Liver (tissue), 9 donors: ENCODE data around the gene CRYGC. TPM values are rescaled to one million over a fixed set of nuclear protein-coding genes. Genes with fewer than 3 reads are reported as not detected.

Experiments
- DNase-seq: peaks from one replicate; pipeline ENCODE4 v3.0.0-alpha.2; 2017; ENCODE audit warnings: low spot score
- H3K27ac ChIP-seq, 2 donors: one replicate each; pipeline ENCODE4 v1.7.0; 2013; ENCODE audit warnings: inconsistent platforms in 2 of 2, low read length in 2 of 2, control low read depth in 1 of 2, low read depth in 1 of 2, mild to moderate bottlenecking in 1 of 2
- H3K27me3 ChIP-seq, 4 donors: one replicate each; pipeline versions ENCODE4 v1.6.1 to v1.7.0; 2013; ENCODE audit warnings: low read length in 3 of 4, inconsistent platforms in 1 of 4, mild to moderate bottlenecking in 1 of 4, moderate library complexity in 1 of 4; ENCODE audit not compliant: control insufficient read depth in 4 of 4, insufficient read depth in 4 of 4
- H3K36me3 ChIP-seq, 4 donors: one replicate each; pipeline versions ENCODE4 v1.6.1 to v1.7.0; 2013; ENCODE audit warnings: low read length in 3 of 4, mild to moderate bottlenecking in 3 of 4, low read depth in 1 of 4, moderate library complexity in 1 of 4; ENCODE audit not compliant: control insufficient read depth in 4 of 4, insufficient read depth in 3 of 4
- H3K4me1 ChIP-seq, 4 donors: one replicate each; pipeline versions ENCODE4 v1.6.1 to v1.7.0; 2013; ENCODE audit warnings: low read length in 3 of 4, mild to moderate bottlenecking in 3 of 4, moderate library complexity in 1 of 4; ENCODE audit not compliant: control insufficient read depth in 4 of 4, insufficient read depth in 4 of 4
- H3K4me3 ChIP-seq, 3 donors: one replicate each; pipeline versions ENCODE4 v1.6.1 to v1.7.0; 2013; ENCODE audit warnings: low read length in 3 of 3, control low read depth in 1 of 3, low read depth in 1 of 3, mild to moderate bottlenecking in 1 of 3
- H3K9ac ChIP-seq, 2 donors: one replicate each; pipeline ENCODE4 v1.7.0; 2013; ENCODE audit warnings: low read length in 2 of 2, mild to moderate bottlenecking in 2 of 2, moderate library complexity in 2 of 2, control low read depth in 1 of 2, low read depth in 1 of 2
- H3K9me3 ChIP-seq, 4 donors: one replicate each; pipeline versions ENCODE4 v1.6.1 to v1.7.0; 2013; ENCODE audit warnings: low read length in 3 of 4; ENCODE audit not compliant: control insufficient read depth in 4 of 4
- FOXA1 ChIP-seq: IDR thresholded peaks from 2 replicates; pipeline ENCODE4 v1.6.1; 2016; ENCODE audit warnings: antibody characterized with exemption
- FOXA2 ChIP-seq: IDR thresholded peaks from 2 replicates; pipeline ENCODE4 v1.6.1; 2016; ENCODE audit warnings: antibody characterized with exemption
- GABPA ChIP-seq, 2 donors: IDR thresholded peaks in 1 of 2; conservative IDR thresholded peaks in 1 of 2; 2 replicates each; pipeline ENCODE4 v1.6.1; 2016; ENCODE audit warnings: antibody characterized with exemption in 2 of 2, mild to moderate bottlenecking in 1 of 2, moderate library complexity in 1 of 2
- HNF4A ChIP-seq, 2 donors: conservative IDR thresholded peaks; 2 replicates each; pipeline ENCODE4 v1.6.1; 2016; ENCODE audit warnings: antibody characterized with exemption in 2 of 2, mild to moderate bottlenecking in 2 of 2
- HNF4G ChIP-seq: IDR thresholded peaks from 2 replicates; pipeline ENCODE4 v1.6.1; 2016; ENCODE audit warnings: antibody characterized with exemption
- NR2F2 ChIP-seq: IDR thresholded peaks from 2 replicates; pipeline ENCODE4 v1.6.1; 2016; ENCODE audit warnings: antibody characterized with exemption
- RAD21 ChIP-seq, 2 donors: IDR thresholded peaks; 2 replicates each; pipeline ENCODE4 v1.6.1; 2016; ENCODE audit warnings: antibody characterized with exemption in 2 of 2, mild to moderate bottlenecking in 2 of 2
- RXRA ChIP-seq, 2 donors: IDR thresholded peaks; 2 replicates each; pipeline ENCODE4 v1.6.1; 2017 to 2018; ENCODE audit warnings: antibody characterized with exemption in 2 of 2, mild to moderate bottlenecking in 1 of 2
- SP1 ChIP-seq: IDR thresholded peaks from 2 replicates; pipeline ENCODE4 v1.6.1; 2018; ENCODE audit warnings: antibody characterized with exemption, mild to moderate bottlenecking
- TAF1 ChIP-seq: conservative IDR thresholded peaks from 2 replicates; pipeline ENCODE4 v1.6.1; 2016; ENCODE audit warnings: antibody characterized with exemption, mild to moderate bottlenecking
- WGBS: extraction: QIAGEN DNeasy Blood & Tissue Kit; methylation state at CpG from one replicate; pipeline ENCODE4 v1.1.7; 2013; 5-methylcytosine and 5-hydroxymethylcytosine counted together
- polyA plus RNA-seq, 2 donors: library from polyadenylated mRNA; stranded (reverse) in 1 of 2; unstranded in 1 of 2; fragments of 200-250 nt in 1 of 2; fragments of >200 nt in 1 of 2; fragmentation: Nextera tagmentation in 1 of 2; extraction: Ambion mirVana in 1 of 2; gene quantifications; one replicate each; pipeline versions ENCODE4 v1.2.1 to v1.2.3, GENCODE V29; 2013 to 2015
- total RNA-seq, 2 donors: library from RNA; depleted of rRNA; stranded (reverse); fragments of >200 nt; gene quantifications; one replicate each; pipeline ENCODE4 v1.2.3, GENCODE V29; 2014
- TF ChIP-seq, protein P1 (sequence below): IDR thresholded peaks from 2 replicates; pipeline ENCODE4 v1.6.1; 2016; ENCODE audit warnings: antibody characterized with exemption
- TF ChIP-seq, protein P2 (sequence below): fragments of 150-350 bp; IDR thresholded peaks from 2 replicates; pipeline ENCODE4 v1.5.1; 2017; ENCODE audit warnings: improper control_type of control experiment, low read depth, low read length; ENCODE audit not compliant: missing input control
- TF ChIP-seq, protein P3 (sequence below): IDR thresholded peaks from 2 replicates; pipeline ENCODE4 v1.6.1; 2016; ENCODE audit warnings: antibody characterized with exemption, mild to moderate bottlenecking
- TF ChIP-seq, protein P4 (sequence below): IDR thresholded peaks from 2 replicates; pipeline ENCODE4 v1.6.1; 2016; ENCODE audit warnings: antibody characterized with exemption
- donor health status: healthy.
- donor health status: healthy.
- donor health status: healthy.
- donor health status: healthy.
- donor health status: healthy.

The CRYGC gene, protein sequence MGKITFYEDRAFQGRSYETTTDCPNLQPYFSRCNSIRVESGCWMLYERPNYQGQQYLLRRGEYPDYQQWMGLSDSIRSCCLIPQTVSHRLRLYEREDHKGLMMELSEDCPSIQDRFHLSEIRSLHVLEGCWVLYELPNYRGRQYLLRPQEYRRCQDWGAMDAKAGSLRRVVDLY
- total RNA-seq (not detected), polyA plus RNA-seq (not detected)

DNA sequence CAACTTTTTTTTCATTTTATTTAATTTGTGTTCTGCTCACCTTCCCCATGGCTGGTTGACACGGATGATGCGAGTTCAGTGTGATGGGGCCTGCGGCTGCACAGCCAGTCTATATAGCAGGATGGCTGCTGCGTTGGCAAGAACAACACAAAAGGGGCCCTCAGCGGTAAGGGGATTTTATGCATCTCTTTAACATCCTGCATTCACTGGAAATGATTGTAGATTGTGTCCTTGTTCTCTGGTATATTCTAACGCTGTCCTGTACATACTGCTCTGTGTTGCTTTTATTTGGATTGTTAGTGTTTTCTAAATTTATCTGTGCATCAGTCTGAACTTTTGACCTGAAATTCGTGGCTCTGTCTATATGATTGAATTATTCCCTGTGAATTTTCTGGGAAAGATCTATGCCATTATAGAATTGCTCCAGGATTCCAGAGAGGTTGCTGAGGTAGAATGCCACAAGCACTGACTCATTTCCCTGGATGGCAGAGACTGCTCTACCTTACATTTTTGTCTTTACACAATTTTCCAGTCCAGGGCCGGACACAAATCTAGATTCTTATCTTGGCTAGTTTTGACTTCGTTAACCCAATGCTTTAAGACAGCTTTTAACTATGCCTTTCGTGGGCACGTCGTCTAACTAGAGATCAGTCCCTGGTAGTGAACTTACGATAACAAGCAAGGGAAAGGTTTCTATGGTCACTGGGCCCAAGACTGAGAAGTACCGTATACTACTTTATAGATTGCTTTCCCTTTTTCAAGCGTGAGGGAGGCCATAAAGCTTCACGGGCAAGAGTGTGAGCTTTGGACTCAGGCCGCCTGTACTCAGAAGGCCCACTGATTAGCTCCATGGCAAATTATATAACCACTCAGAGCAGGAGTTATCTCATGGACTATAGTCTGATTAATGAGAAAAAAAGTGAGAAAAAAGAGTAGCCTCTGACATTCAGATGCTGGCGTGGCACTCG lies at the start of gene CRYGC:
TSS of gene CRYGC (minus strand) at position 85 of the 968 bp plus-strand sequence. CDS start at position 49, 36 bp downstream.
- H3K4me1 ChIP-seq = no peaks in the 10 kb centered on the region
- H3K36me3 ChIP-seq = no peaks in the 10 kb centered on the region
- no peaks in the 10 kb centered on the region for H3K9me3 ChIP-seq
- peak; percentile 18 to 34 for TF ChIP-seq HNF4A (conservative IDR thresholded peaks at IDR 0.05)
- no peak for TF ChIP-seq FOXA1
- no peak for TF ChIP-seq RAD21 (IDR thresholded peaks at IDR 0.05)
- no peak for TF ChIP-seq FOXA2
- TF ChIP-seq, protein P1, sequence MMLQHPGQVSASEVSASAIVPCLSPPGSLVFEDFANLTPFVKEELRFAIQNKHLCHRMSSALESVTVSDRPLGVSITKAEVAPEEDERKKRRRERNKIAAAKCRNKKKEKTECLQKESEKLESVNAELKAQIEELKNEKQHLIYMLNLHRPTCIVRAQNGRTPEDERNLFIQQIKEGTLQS = no peak
- no peak for TF ChIP-seq SP1
- no peaks in the 10 kb centered on the region for H3K27me3 ChIP-seq
- H3K9ac ChIP-seq = no peak within 1 kb of the TSS
- no peak for DNase-seq
- 69% methylated on average over 19 of the region's 19 CpGs for WGBS
- no peak within 1 kb of the TSS for H3K27ac ChIP-seq
- H3K4me3 ChIP-seq = no peak within 1 kb of the TSS

DNA sequence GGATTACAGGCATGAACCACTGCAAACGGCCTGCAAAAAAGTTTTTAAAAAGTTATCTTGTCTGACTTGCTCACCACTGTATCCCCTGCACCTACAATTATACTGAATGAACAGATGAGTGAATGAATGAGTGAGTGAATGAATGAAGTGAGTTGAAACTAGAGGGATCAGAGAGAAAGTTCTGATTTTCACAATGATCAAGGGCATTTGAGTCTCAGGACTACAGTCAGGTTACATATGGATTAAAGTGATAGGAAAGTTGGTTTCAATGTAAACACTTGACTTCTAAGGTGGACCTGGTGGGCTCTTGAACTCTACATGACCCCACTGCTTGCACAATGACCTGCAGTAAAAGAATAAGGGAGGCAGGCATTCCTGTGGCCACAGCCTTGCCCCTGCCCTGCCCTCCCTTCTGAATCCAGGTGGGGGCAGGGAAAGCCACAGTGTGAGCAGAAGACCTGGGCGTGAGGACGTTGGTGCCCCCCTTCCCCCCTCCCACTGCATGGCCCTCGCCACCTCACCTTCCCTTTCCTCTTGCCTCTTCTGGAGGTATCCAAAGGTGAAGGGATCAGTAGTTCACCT lies 49.5 kb upstream of the CRYGC start:
- Histone ChIP-seq H3K36me3 (no peaks in the 10 kb centered on the region), H3K27me3 (no peaks in the 10 kb centered on the region), H3K27ac (no peak overlapping the region), H3K9me3 (no peaks in the 10 kb centered on the region), H3K4me3 (no peak overlapping the region), H3K9ac (no peak overlapping the region), H3K4me1 (peaks cover 1 to 16% (median 11%) of the 10 kb centered on the region in 4 donors)
- DNase-seq = no peak
- WGBS = 63% methylated on average over 4 of the region's 4 CpGs
- TF ChIP-seq NR2F2 (no peak), HNF4A (conservative IDR thresholded peaks at IDR 0.05) (no peak), SP1 (no peak), GABPA (IDR thresholded peaks at IDR 0.05 in 1 of 2, conservative IDR thresholded peaks at IDR 0.05 in 1 of 2) (no peak), HNF4G (no peak), RAD21 (IDR thresholded peaks at IDR 0.05) (no peak), RXRA (IDR thresholded peaks at IDR 0.05) (no peak), TAF1 (no peak)
- TF ChIP-seq, protein P2, sequence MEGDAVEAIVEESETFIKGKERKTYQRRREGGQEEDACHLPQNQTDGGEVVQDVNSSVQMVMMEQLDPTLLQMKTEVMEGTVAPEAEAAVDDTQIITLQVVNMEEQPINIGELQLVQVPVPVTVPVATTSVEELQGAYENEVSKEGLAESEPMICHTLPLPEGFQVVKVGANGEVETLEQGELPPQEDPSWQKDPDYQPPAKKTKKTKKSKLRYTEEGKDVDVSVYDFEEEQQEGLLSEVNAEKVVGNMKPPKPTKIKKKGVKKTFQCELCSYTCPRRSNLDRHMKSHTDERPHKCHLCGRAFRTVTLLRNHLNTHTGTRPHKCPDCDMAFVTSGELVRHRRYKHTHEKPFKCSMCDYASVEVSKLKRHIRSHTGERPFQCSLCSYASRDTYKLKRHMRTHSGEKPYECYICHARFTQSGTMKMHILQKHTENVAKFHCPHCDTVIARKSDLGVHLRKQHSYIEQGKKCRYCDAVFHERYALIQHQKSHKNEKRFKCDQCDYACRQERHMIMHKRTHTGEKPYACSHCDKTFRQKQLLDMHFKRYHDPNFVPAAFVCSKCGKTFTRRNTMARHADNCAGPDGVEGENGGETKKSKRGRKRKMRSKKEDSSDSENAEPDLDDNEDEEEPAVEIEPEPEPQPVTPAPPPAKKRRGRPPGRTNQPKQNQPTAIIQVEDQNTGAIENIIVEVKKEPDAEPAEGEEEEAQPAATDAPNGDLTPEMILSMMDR = no peak
- TF ChIP-seq, protein P3, sequence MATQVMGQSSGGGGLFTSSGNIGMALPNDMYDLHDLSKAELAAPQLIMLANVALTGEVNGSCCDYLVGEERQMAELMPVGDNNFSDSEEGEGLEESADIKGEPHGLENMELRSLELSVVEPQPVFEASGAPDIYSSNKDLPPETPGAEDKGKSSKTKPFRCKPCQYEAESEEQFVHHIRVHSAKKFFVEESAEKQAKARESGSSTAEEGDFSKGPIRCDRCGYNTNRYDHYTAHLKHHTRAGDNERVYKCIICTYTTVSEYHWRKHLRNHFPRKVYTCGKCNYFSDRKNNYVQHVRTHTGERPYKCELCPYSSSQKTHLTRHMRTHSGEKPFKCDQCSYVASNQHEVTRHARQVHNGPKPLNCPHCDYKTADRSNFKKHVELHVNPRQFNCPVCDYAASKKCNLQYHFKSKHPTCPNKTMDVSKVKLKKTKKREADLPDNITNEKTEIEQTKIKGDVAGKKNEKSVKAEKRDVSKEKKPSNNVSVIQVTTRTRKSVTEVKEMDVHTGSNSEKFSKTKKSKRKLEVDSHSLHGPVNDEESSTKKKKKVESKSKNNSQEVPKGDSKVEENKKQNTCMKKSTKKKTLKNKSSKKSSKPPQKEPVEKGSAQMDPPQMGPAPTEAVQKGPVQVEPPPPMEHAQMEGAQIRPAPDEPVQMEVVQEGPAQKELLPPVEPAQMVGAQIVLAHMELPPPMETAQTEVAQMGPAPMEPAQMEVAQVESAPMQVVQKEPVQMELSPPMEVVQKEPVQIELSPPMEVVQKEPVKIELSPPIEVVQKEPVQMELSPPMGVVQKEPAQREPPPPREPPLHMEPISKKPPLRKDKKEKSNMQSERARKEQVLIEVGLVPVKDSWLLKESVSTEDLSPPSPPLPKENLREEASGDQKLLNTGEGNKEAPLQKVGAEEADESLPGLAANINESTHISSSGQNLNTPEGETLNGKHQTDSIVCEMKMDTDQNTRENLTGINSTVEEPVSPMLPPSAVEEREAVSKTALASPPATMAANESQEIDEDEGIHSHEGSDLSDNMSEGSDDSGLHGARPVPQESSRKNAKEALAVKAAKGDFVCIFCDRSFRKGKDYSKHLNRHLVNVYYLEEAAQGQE = no peak
- TF ChIP-seq, protein P4, sequence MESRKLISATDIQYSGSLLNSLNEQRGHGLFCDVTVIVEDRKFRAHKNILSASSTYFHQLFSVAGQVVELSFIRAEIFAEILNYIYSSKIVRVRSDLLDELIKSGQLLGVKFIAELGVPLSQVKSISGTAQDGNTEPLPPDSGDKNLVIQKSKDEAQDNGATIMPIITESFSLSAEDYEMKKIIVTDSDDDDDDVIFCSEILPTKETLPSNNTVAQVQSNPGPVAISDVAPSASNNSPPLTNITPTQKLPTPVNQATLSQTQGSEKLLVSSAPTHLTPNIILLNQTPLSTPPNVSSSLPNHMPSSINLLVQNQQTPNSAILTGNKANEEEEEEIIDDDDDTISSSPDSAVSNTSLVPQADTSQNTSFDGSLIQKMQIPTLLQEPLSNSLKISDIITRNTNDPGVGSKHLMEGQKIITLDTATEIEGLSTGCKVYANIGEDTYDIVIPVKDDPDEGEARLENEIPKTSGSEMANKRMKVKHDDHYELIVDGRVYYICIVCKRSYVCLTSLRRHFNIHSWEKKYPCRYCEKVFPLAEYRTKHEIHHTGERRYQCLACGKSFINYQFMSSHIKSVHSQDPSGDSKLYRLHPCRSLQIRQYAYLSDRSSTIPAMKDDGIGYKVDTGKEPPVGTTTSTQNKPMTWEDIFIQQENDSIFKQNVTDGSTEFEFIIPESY = no peak
